ENCODE results near the gene PDGFRB. TPM values are rescaled to one million over a fixed set of nuclear protein-coding genes. Genes with fewer than 3 reads are reported as not detected.

Gene PDGFRB
- total RNA-seq, 1 donor from 2014 or later, result 89.3 TPM

GRCh38 chr5:150073086-150073625 is 82.5 kb downstream of the PDGFRB start:
- intact Hi-C loops (cut with DNase I), result no loop called here
- no peak for TF ChIP-seq CTCF (IDR thresholded peaks at IDR 0.05)
- no peak for DNase-seq

GRCh38 chr5:150070821-150071220 is 84.8 kb downstream of the PDGFRB start:
- no peak for TF ChIP-seq CTCF (IDR thresholded peaks at IDR 0.05)
- Histone ChIP-seq H3K27ac (no peak overlapping the region), H3K27me3 (ENCODE audit: low read depth) (no peaks in the 10 kb centered on the region), H3K4me3 (no peak overlapping the region), H3K36me3 (peaks cover 6% of the 10 kb centered on the region), H3K4me1 (peaks cover 16% of the 10 kb centered on the region), H3K9me3 (no peaks in the 10 kb centered on the region)
- intact Hi-C loops (cut with DNase I), result no loop called here
- DNase-seq, result no peak
- ATAC-seq, result no peak

More at GRCh38 chr5:150073086-150073625, 82.5 kb downstream of the PDGFRB start:
- Histone ChIP-seq H3K9me3 (no peaks in the 10 kb centered on the region), H3K27ac (no peak overlapping the region), H3K36me3 (peaks cover 13% of the 10 kb centered on the region), H3K4me3 (no peak overlapping the region), H3K4me1 (no peaks in the 10 kb centered on the region), H3K27me3 (ENCODE audit: low read depth) (no peaks in the 10 kb centered on the region)
- no peak for ATAC-seq

DNA sequence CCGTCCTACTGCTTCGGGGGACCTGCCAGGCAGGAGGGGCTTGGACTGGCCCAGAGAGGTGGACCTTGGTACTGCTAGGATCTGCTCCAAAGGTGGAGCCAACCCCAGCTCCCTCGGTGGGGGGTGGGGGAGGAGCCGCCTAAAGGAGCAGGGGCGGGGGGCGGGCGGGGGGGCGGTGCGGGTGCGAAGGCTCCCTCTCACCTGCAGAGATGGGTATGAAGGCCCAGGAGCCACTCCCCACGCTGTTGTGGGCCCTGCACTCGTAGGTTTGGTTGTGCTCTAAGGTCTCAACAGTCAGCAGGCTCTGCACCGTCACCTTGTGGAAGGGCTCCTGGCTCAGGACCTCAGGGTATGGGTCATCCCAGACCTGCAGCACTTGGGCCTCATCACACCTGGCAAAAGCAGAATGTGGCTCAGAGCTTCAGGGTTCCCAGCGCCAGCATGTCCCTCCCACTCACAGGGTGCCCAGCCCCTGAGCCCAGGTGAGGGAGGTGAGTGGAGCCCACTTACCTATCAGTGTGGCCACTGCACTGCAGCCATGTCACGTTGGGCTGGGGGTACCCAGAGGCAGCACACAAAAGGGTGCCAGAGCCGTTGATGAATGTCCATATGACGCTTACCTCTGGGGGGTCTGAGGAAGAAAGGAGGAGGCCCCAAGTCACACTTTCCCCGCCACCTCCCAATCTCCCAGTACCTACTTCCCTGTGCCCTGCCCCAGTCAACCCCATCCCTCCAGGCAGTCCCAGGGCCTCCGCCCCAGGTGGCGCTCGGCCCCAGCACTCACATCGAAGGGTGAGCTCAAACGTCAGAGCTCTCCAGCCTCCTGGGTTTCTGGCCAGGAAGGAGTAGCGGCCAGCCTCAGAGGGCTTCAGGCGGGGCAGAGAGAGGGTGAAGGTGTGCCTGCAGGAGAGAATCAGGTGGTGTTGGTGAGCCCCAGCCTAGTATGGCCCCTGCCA is 85.7 kb downstream of the PDGFRB start:
- intact Hi-C loops (cut with DNase I), result no loop called here
- H3K27ac ChIP-seq, result no peak overlapping the region
- no peaks in the 10 kb centered on the region for H3K9me3 ChIP-seq
- TF ChIP-seq CTCF (IDR thresholded peaks at IDR 0.05), result no peak
- H3K27me3 ChIP-seq (ENCODE audit: low read depth), result no peaks in the 10 kb centered on the region
- H3K4me3 ChIP-seq, result no peak overlapping the region
- peaks cover 6% of the 10 kb centered on the region for H3K36me3 ChIP-seq
- ATAC-seq (no peak), DNase-seq (no peak)
- H3K4me1 ChIP-seq, result peaks cover 16% of the 10 kb centered on the region

DNA sequence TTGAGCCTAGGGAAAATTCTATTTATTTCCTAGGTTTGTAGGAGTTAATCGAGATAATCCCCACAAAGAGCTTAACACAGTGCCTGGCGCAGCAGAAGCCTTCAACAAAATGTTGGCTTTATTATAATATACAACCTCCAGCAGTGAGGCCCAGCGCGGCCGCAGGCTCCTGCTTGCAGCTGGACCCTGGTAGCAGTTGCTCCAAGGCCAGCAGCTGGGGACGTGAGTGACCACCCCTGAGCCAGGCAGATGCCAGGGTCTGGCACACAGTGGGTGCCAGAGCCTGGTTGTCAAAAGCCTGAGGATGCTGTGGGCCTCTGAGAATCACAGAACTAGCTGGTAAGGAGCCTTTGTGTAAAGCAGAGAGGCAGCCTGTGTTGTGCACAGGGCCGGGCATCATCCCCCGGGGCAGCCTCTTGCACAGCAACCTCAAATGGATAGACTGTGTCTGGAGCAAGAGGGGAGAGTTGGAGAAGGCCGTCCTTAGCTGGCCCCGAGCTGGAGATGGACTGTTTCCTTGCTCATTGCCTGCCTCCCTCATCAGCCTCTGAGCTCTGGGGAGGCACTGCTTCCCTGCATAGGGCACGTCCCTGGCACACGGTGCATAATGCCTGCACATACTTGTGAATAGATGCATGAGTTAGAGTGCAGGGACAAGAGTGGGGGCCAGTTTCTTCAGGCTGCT is 86.5 kb downstream of the PDGFRB start:
- no peak for DNase-seq

More for the DNA sequence above, 86.5 kb downstream of the PDGFRB start:
- no peak for ATAC-seq
- Histone ChIP-seq H3K4me1 (peaks cover 16% of the 10 kb centered on the region), H3K4me3 (no peak overlapping the region), H3K9me3 (no peaks in the 10 kb centered on the region), H3K27me3 (ENCODE audit: low read depth) (no peaks in the 10 kb centered on the region), H3K36me3 (peaks cover 6% of the 10 kb centered on the region), H3K27ac (no peak overlapping the region)
- intact Hi-C loops (cut with DNase I), result no loop called here
- no peak for TF ChIP-seq CTCF (IDR thresholded peaks at IDR 0.05)
